Heart left ventricle (tissue), 13 donors: ENCODE results near the gene GCSAM.

Experiments used
- CTCF ChIP-seq, 12 donors: fragments of 200-600 bp; sonication (generic) in 4 of 12; IDR thresholded peaks; one replicate each; pipeline versions ENCODE4 v1.5.0 to v1.8.0; 2018 to 2022; ENCODE audit warnings: antibody characterized with exemption in 12 of 12, mild to moderate bottlenecking in 5 of 12
- POLR2A ChIP-seq, 2 donors: fragments of 450-650 bp; IDR thresholded peaks; one replicate each; pipeline ENCODE4 v1.6.1; 2017; ENCODE audit warnings: antibody characterized with exemption in 2 of 2, mild to moderate bottlenecking in 2 of 2, moderate library complexity in 2 of 2
- donor health status: ischemic (EF 13 %, LVEDD 7.1; RV severe dilation, severe dysfunction).
- donor health status: DM: no; HTN: yes; CAD: no.
- donor health status: DM: no; HTN: no; CAD: no.
- donor health status: ischemic (EF 25% LVEDD 6.9; RV normal size, moderate dysfunction).
- donor health status: ischemic (EF 25% LVEDD 5.7; RV mildly dilated, moderate dysfunction).
- donor health status: ischemic (EF 35%, LVEDD 5.7; RV mildly dilated, moderate dysfunction).
- donor health status: nonischemic (EF 11% LVEDD 7.7; RV severe dilation, severe dysfunction).
- donor health status: DM: yes; HTN: yes; CAD: no.
- donor health status: PGD.
- donor health status: ischemic (EF 29% LVEDD 5.4; RV normal size, mild dysfunction).
- donor health status: nonischemic (EF 23%, LVEDD 6.1; RV moderate dilation, normal function).

- TF ChIP-seq CTCF (IDR thresholded peaks at IDR 0.05) (no peak), POLR2A (IDR thresholded peaks at IDR 0.05) (no peak)
Measured at GRCh38 chr3:112132975-112133448, at the start of gene GCSAM.
